ENCODE data around the gene PSMD14. TPM values are rescaled to one million over a fixed set of nuclear protein-coding genes. Genes with fewer than 3 reads are reported as not detected.

PSMD14 gene
- total and polyA plus RNA-seq, 2 of the 8 experiments (the other 6 are each of a cell fraction or from before 2014, with no cell fraction given) = 53.9 to 88.7 TPM

GRCh38 chr2:161355983-161356382 lies 47.8 kb downstream of the PSMD14 start:
- WGBS, 2 experiments (ENCODE audit: extremely low coverage in 1 of 2, insufficient coverage in 1 of 2, insufficient read length in 1 of 2, insufficient replicate concordance in 2 of 2, low coverage in 1 of 2, low lambda C conversion rate in 2 of 2, missing lambda C conversion rate in 1 of 2) = 11% methylated on average over 2 of the region's 2 CpGs; no CpG with 5 or more reads in 1 of the 2 experiments
- Histone ChIP-seq H3K79me2 (ENCODE audit: control insufficient read depth in 1 of 2, insufficient read depth in 2 of 2, low read length in 2 of 2) (peaks cover 0 to 89% of the 10 kb centered on the region in 2 experiments; a peak in 2 of 4 replicates), H3K36me3 (ENCODE audit: control insufficient read depth in 2 of 4, insufficient read depth in 4 of 4, low read length in 3 of 4) (peaks cover 0 to 2% (median 0%) of the 10 kb centered on the region in 4 experiments; a peak in 2 of 8 replicates), H3K14ac (ENCODE audit: insufficient read length) (no peak overlapping the region), H2BK5ac (ENCODE audit: low read depth, low read length) (no peak overlapping the region), H4K91ac (replicated peaks; ENCODE audit: insufficient read length, low read length) (no peak overlapping the region), H3K79me1 (ENCODE audit: low read depth, low read length) (no peaks in the 10 kb centered on the region), H2BK20ac (ENCODE audit: low read length) (no peak overlapping the region), H2BK12ac (ENCODE audit: low read depth, low read length) (no peak overlapping the region), H3K4me1 (replicated peaks in 1 of 4; ENCODE audit: control insufficient read depth in 3 of 4, insufficient read depth in 4 of 4, low read length in 3 of 4) (peaks cover 0 to 4% (median under 1%) of the 10 kb centered on the region in 4 experiments; a peak in 2 of 7 replicates), H3K27ac (ENCODE audit: low read depth, low read length) (no peak overlapping the region), H4K8ac (ENCODE audit: extremely low read depth, insufficient read depth, low read length) (no peak overlapping the region), H3K23me2 (ENCODE audit: low read depth, low read length) (no peaks in the 10 kb centered on the region; the same call in 1 of the 2 replicates), H4K20me1 (replicated peaks in 1 of 2; ENCODE audit: control insufficient read depth in 1 of 2, insufficient read depth in 2 of 2, low read length in 2 of 2) (no peaks in the 10 kb centered on the region), H3K18ac (ENCODE audit: extremely low read depth, low read length) (no peak overlapping the region), H2AFZ (ENCODE audit: low read length) (no peak overlapping the region), H3K4me3 (ENCODE audit: extremely low read depth in 1 of 4, insufficient read depth in 2 of 4, low read depth in 3 of 4, low read length in 4 of 4) (no peak overlapping the region), H3K9ac (replicated peaks in 1 of 4; ENCODE audit: extremely low read depth in 1 of 4, low read depth in 3 of 4, low read length in 3 of 4) (no peak overlapping the region), H4K5ac (ENCODE audit: insufficient read length, low read depth, low read length) (no peak overlapping the region), H2BK120ac (replicated peaks; ENCODE audit: low read depth, low read length) (no peak overlapping the region), H3K27me3 (replicated peaks in 1 of 4; ENCODE audit: control insufficient read depth in 3 of 4, extremely low read depth in 1 of 4, insufficient read depth in 3 of 4, low read length in 3 of 4) (no peaks in the 10 kb centered on the region), H2AK5ac (ENCODE audit: low read depth, low read length) (no peak overlapping the region), H3K23ac (ENCODE audit: insufficient read length) (no peak overlapping the region), H3K56ac (replicated peaks; ENCODE audit: insufficient read length, low read depth, low read length) (no peak overlapping the region), H3K9me3 (ENCODE audit: insufficient read depth in 2 of 2, low read depth in 1 of 2, low read length in 1 of 2) (0 out of 4 replicates have a peak, but pooled peaks cover 0 to 2% of the 10 kb centered on the region in 2 experiments), H3K4ac (replicated peaks; ENCODE audit: insufficient read length, low read depth, low read length) (no peak overlapping the region), H2BK15ac (ENCODE audit: low read length) (no peak overlapping the region), H3K4me2 (ENCODE audit: insufficient read depth in 1 of 2, low read depth in 2 of 2, low read length in 2 of 2) (peak overlapping the region; percentile 32 to 34; a peak in 2 of 4 replicates)
- FAIRE-seq (peak; percentile 55), DNase-seq (ENCODE audit: low read depth in 1 of 2, low spot score in 2 of 2) (no peak)
- CTCF ChIA-PET (ENCODE audit: partially characterized antibody) = interaction anchor here (1.0 kb wide), 1 partner anchor 13 kb away, joined by 3 read pairs; no protein-coding TSS in a partner anchor
- POLR2A ChIA-PET (ENCODE audit: partially characterized antibody) = no interaction called here
- no peak for TF ChIP-seq CBX5 (IDR thresholded peaks at IDR 0.05; ENCODE audit: low read depth, low read length)
- no peak for TF ChIP-seq NANOG (IDR thresholded peaks at IDR 0.05; ENCODE audit: insufficient read depth, low read depth, low read length, poor library complexity, severe bottlenecking)
- TF ChIP-seq EP300 (IDR thresholded peaks at IDR 0.05; ENCODE audit: borderline replicate concordance in 1 of 2, low read depth in 2 of 2, low read length in 2 of 2) = no peak
- TF ChIP-seq PHF8 (conservative IDR thresholded peaks at IDR 0.05; ENCODE audit: low read depth, low read length) = no peak
- no peak for TF ChIP-seq RAD21 (IDR thresholded peaks at IDR 0.05 in 1 of 2, conservative IDR thresholded peaks at IDR 0.05 in 1 of 2; ENCODE audit: low read depth in 2 of 2, low read length in 2 of 2)
- TF ChIP-seq POLR2AphosphoS5 (IDR thresholded peaks at IDR 0.05; ENCODE audit: low read depth, low read length) = no peak
- no peak for TF ChIP-seq SRF (IDR thresholded peaks at IDR 0.05; ENCODE audit: low read depth, low read length)
- TF ChIP-seq RBBP5 (IDR thresholded peaks at IDR 0.05; ENCODE audit: borderline replicate concordance, low read depth, low read length) = no peak
- no peak for TF ChIP-seq TAF1 (IDR thresholded peaks at IDR 0.05; ENCODE audit: low read depth, low read length)
- no peak for TF ChIP-seq SIRT6 (IDR thresholded peaks at IDR 0.05; ENCODE audit: low read length)
- no peak for TF ChIP-seq FOSL1 (IDR thresholded peaks at IDR 0.05; ENCODE audit: insufficient read depth, low read depth, low read length)
- TF ChIP-seq SP1 (IDR thresholded peaks at IDR 0.05; ENCODE audit: low read depth, low read length) = no peak
- TF ChIP-seq YY1 (IDR thresholded peaks at IDR 0.05; ENCODE audit: low read depth, low read length) = no peak
- TF ChIP-seq SAP30 (IDR thresholded peaks at IDR 0.05; ENCODE audit: insufficient read depth, insufficient replicate concordance, low read length) = no peak

Data from H1 (cell line).